MV-4-11 (cell line): Measurements from ENCODE around the gene ATG2A.

ENCODE experiments used
- DNase-seq: peaks from one replicate; lab custom pipeline; 2025; lab: John Stamatoyannopoulos, UW

The ATG2A gene

DNA sequence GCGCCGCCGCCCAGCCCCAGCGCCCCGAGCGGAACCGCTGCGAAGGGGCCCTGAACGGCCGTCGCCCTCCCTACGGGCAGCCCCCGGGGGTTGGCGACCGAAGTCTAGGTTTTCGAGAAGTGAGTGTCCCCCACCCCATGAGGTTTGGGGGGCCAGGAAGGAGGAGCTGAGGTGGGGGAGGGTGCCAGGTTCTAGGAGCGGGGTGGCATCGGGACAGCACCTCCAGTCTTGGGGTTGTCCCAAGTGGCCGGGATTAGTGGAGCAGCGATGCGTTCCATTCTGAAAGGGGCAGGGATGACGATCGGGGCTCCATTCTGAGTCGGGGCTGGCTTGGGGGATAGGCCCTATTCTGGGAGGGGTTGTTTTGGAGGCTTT is 7.9 kb upstream of the ATG2A start:
- DNase-seq = no peak

DNA sequence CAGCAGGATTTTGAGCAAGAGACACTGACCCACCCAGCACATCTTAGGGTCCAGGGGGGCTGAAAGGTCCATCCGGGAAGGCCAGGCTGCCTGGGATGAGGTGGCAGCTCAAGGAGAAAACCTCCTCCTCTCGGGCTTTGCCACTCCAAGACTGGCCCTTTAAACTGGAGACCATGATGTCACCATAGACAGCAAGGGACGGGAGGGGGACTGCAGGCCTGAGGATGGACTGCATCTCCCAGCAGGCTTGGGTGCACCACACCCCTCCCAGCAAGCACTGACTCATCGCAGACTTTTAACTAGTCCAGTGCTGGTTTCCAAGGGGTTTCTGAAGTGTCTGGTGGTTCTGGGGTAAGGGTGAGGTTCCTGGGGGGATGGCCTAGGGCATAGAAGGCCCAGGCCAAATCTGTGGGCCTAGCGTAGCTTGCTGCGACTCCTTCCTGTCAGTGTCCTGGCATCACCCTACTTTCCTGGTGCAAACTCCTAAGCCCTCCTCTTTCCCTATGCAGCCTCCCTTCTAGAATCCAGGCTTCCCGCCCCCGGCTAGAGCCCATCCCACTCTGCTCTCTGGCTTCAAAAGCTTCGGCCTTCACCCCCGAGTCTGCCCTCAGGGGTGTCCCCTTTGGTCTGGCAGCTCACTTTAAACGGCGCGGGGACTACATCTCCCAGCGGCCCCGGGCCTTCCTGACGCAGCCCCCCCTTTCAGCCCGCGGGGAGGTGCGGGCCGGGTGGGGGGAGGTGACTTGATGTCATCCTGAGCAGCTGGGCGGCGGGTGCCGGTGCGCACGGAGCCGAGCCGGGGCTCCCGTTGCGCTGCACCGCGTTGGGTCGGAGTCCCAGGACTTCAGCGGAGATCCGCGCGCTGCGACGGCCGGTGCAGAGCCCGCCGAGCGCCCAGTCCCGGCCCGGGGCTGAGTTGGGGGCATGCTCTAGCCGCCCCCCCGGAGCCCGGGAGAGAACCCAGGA is 7.2 kb upstream of the ATG2A start, which contains the start of gene PPP2R5B:
PPP2R5B (plus strand) TSS at position 746 of the 966 bp plus-strand sequence. CDS start 1,046 bp downstream, outside the sequence.
- DNase-seq = peak; percentile 93

DNA sequence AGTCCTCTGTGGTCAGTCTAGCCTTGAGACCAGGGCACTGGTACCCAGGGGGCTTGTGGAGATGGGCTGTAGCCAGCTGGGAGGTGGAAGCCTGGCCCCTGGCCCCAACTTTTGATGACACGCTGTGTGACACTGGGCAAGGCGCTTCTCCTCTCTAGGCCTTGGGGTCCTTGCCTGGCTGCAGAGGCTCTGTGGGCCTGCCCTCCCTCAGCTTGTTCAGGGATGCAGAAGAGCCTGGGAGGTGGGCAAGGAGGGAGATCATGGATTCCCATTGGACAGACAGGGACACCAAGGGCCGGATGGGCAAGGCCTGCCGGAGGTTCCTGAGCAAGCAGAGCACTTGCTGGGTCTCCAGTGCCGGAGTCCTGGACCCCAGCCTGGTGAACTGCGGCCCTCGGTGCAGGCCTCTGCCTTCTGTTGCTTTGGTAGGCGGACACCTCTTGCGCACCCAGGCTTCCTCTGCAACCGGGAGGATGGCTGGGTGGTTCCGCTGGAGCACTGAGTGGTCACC is 6.2 kb upstream of the ATG2A start:
- no peak for DNase-seq

DNA sequence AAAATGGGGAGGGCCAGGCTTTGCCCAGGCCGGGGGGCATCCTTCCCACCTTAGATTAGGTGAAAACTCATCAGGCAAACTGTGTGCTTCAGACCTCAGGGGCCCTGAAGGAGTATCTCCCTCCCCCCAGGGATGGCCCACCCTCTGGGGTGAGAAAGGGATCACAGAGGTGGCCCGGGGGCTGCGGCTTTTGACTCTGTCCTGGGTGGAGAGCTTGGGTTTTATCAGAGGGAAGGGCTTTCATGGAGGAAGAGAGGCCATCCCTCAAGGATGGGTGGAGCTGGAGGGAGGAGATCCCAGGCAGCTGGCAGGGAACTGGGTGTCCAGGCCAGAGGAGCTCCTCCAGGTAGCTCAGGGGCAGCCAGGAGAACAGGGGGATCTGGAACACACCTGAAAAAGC is 4.4 kb upstream of the ATG2A start:
- no peak for DNase-seq

DNA sequence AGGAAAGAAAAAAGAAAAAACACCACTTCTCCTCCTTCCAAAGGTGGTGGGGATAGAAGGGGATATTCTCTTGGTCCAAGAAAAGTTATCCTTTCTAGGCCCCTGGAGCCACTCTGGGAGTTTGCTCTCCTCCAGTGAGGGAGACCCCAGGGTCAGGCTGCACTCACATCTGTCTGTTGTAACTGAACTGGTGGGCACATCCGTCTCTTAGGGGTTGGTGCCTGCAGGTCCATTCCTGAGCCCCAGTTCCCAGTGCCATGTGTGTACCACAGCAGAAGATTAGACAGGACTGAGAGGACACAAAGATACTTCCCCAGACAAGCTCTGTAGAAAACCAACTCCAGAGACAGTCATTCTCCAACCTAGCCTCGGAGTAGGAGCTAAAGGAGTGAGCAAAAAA is 3.1 kb upstream of the ATG2A start:
- DNase-seq = no peak

DNA sequence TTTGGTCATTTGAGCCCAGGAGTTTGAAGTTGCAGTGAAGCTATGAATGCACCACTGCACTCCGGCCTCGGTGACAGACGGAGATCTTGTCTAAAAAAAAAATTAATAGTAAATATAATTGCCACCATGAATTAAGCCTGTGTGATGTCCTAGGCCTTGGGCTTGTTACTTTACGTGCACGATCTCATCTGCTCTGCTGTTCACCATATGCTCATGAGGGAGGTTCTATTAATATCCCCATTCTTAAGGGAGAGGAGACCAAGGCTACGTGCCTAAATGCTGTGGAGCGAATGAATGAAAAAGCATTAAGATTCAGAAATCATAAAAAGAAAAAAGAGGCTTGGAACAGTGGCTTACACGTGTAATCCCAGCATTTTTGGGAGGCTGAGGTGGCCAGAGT is 2.6 kb upstream of the ATG2A start:
- DNase-seq = no peak

DNA sequence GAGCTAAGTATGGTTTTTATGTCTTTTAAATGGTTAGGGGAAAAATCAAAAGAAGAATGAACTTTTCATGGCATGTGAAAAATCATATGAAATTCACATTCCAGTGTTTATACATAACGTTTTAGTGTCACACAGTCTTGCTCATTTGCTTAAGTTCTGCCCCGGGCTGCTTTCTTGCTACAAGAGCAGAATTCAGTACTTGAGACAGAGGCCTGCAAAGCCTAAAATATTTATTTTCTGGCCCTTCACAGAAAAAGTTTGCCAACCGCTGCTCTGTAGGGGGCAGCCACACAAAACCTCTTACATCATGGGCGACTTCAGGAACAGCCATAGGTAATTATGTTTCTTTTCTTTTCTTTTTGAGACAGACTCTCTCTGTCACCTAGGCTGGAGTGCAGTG is 1.0 kb upstream of the ATG2A start:
- DNase-seq = peak; percentile 63

DNA sequence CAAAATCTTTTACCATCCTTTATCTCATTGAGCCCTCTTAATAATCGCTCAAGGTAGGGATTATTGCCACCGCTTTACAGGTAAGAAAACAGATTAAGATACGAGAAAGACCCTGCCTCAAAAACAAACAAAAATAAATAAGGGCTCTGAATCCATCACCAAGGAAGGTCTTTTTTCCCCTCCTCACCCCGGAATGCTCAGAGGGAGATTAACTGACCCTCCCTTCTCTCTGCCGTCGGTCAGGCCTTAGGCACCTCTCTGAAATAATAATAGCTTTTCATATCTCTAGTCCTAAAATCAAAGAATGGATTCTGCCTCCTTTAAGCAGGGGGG is 620 bp upstream of the ATG2A start:
- no peak for DNase-seq

DNA sequence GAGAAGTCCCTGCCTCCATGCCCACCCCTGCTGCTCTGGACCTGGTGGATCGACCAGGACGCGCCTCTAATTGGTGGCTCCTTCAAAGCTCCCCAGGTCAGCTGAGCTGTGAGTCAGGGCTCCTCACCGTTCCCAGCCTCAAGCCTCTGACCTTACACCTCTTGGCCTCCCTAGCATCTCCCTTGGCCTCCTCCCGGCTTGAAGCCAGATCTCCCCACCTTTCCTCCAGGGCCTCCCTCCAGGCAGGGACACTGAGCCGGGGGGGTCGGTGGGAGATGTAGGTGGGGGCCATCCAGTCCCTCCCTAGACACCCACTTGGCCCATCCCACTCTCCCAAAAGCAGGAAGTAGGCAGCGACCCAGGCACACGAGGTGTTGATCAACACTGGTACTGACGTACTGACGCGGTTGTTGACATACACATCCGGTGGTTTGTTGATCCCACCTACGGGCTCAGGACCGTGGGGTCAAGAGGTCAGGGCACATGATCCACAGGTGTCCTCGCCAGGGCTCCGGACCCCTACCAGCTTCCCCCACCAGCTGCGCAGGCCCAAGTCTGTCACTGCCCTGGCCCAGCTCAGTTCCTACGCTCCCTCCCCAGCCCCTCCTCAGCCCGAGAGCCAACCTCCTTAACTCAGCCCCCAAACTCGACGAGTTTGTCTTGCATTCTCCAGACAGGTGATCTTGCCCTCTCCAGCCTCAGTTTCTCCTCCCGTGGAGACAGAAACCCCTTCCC is 802 bp downstream of the ATG2A start:
- DNase-seq = peak; percentile 51

DNA sequence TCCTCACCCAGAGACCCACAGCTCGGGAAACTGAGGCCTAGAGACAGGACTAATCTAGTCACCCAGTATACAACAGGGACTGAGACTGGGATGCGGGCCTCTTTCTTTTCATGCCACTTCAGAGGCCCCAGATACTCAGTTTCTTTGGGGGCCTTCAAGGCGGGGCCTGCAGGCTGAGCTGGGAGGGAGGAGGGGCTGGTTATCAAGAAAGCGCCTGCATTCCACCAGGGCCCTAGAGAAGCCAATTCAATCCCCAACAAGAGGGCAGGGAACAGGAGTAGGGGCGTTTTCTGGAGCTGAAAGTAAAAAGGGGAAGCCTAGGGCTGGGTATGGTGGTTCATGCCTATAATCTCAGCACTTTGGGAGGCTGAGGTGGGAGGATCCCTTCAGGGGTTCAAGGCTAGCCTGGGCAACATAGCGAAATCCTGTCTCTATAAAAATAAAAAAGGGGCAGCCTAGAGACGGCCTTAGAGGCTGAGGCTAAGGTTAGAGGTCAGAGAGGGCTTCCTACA is 1.6 kb downstream of the ATG2A start:
- DNase-seq = peak; percentile 29

DNA sequence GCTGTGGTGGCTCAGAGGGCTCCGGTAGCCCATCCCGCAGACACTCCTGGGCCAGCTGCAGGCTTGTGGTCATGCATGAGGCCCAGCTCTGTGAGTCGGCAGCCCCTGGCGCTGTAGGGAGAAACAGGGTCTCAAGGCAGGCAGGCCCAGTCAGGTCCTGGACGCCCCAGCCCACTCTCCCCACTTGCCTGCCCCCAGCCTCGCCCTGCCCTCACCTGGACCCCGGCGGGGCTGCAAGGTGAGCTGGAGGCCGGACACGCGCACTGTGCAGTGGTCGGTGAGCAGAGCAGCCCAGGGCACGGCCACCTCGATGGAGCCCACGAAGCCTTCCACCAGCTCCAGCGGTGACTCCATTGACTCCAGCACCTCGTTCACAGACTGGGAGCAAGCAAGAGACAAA is 2.9 kb downstream of the ATG2A start:
- DNase-seq = no peak

DNA sequence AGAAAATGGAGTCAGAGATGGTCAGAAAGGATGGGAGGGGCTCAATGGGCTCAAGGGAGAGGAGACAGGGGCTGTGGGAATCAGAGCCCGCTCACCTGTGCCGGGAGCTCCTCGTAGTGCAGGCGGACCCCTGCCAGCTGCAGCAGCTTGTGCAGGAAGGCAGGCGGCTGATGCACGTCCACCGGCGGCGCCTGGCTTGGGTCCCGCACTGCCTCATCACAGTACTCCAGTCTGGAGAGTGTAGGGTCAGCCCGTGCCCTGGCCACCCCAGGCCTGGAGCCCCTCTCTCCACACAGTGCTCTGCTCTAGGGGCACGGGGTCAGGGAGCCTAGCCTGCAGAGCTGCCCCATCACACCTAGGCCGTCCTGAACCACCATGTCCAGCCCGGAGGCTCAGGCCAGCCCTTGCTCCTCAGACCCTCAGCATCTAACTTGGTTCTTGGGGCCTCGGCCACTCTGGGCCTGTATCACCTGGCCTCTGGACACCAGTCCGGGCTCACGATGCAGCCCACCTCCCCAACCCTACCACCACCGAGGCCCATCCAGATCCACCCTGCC is 3.8 kb downstream of the ATG2A start:
- DNase-seq = no peak

DNA sequence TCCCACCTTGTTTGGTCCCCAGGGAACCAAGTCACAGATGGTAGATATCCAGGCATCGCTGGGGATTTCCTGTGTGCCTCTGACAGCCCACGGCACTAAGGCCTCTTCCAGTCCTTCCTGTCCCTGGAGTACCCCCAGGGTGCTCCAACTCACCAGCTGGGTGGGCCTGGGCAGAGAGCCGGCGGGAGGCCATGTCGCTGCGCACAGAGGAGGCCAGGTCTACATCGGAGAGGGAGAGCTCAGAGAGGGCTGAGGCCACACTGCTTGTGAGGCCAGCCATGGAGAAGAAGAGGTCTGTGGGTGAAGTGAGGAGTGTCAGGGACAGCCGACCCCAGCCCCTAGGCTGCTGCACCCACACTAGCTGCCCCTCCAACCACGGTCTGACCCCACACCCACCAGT is 5.3 kb downstream of the ATG2A start:
- no peak for DNase-seq

DNA sequence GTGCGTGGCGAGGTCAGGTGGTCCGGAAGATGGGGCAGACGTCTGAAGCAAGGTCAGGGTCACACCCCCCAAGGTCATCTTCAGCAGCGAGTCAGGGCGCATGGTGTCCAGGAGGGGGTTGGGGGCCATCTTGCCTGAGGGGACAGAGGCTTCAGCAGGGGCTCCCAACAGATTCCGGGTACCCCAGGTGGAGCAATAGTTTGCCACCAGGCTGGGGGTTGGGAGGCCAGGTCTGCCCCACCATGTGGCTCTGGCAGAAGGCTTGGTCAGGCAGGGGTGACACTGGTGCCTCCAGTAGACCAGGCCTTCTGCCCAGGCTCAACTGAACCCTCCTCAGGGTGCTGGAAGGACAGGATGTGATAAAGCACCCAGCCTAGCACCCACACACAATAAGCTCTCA is 5.9 kb downstream of the ATG2A start:
- DNase-seq = no peak

DNA sequence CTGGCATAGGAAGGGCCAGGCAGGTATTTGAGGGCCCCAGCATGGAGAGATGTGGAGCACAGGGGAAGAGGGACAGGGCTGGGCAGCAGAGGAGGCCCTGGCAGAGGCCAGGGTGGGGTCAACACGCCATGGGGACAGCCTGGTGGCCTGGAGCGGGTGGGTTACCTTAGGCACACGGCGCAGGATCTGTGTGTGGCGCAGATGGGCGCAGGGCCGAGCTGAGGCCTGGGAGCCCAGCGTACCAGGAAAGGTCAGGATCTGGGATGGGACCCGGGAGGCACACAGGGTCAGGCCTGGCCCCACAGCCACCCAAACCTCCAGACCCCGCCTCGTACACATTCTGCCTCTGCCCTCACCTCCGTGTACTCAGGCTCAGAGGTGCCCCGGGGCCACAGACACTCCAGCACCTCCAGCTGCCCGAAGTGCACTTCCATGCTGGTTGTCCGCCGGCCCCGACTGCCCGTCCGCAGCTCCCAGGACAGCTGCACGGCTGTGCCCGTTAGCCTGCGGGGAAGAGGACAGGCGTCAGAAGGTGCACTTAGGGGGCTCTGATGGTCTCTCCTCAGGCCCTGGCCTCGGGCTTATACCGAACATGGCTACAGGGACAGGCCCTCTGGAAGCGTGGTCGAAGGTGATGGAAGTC is 6.4 kb downstream of the ATG2A start:
- DNase-seq = no peak

DNA sequence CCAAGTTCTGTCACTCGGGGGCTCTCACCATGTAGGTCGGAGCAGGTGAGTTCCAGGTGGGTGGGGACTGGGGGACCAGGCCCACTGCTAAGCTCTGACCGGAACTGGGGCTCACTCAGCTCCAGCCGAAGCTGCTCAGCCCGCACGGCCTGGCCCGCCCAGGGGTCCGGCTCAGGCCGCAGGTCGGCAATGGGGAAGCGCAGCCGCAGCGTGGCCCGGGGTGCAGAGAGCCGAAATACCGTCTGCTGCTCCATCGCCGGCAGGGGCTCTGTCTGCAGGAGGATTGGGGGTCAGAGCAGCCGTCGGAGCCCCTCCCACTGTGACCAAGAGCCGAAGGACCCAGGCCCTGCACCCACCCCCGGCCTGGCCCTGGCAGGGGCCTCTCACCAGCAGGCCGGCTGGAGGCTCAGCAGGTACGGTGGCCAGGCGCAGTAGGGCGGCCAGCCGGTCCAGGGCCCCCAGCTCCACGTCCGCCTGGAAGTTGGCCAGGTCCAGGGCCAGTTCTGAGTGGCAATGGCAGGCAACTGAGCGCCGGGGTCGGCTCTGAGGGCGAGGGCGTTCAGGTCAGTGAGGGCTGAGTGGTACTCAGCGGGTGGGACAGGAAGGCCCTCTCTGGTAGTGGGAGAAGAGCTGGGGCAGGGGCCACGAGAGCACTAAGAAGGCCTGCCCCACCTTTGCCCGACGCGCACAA is 7.2 kb downstream of the ATG2A start:
- DNase-seq = no peak

DNA sequence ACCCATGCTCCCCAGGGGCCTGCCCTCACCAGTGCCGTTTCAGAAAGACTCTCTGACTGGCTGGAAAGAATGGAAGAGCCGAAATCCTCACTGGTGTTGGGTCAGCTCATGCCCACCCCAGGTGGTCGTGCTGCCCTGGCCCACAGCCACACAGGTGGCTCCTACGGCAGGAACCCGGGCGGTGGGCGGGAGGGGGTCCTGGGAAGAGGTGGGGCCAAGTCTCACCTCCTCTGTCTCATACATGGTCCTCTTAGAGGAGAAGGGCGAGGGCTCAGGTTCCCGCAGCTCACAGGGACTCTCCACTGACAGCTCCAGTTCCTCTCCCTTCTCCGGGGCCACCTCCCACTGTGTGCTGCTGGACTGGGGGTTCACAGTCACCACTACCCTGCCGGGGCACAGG is 8.2 kb downstream of the ATG2A start:
- no peak for DNase-seq

DNA sequence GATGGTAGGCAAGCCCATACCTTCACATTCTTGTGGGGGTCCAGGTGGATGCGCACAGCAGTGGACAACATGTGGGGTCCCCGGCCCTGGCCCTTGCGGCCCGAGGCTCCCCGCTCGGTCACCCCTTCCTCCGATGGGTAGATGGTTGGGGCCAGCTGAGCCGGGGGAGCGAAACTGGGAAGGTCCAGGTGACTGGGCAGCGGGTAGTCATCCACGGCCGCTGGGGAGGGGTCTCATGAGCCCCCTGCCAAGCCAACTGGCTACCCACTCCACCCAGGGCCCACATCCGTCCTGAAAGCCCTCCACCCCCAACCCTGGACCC is 10.7 kb downstream of the ATG2A start:
- no peak for DNase-seq

DNA sequence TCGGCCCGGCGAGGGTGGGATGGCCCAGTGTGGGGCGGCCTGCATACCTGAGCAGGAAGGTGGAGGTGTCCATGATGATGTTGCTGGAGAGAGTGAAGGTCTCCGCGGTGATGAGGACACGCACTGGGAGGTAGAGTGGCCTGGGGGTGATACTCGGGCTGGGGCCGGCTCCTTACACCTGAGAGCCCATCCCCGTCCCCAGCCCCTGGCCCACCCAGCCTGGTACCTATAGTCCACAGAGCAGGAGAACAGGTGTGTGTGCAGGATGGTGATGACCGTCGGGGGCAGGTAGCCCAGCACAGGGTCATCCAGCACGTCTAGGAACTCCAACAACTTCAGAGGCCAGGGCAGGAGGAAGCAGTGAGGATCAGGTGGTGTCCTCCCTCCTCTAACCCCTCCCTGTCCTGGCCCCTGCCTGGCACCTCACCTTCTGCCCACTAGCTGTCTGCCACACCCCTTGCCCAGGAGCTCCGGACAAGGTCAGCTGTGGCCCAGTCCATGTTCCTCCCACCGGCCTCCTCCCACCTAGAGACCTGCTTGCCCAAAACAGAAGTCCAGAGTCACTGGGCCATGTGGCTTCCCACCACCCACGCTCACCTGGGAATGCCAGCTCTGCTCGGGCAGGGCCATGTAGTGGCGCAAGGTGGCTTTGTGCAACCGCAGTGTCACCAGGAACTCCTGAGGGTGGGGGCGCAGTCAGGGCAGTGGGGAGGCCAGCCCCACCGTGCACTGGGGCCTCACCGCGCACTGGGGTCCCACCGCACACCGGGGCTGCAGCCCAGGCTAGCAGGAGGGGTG is 11.3 kb downstream of the ATG2A start:
- DNase-seq = no peak

DNA sequence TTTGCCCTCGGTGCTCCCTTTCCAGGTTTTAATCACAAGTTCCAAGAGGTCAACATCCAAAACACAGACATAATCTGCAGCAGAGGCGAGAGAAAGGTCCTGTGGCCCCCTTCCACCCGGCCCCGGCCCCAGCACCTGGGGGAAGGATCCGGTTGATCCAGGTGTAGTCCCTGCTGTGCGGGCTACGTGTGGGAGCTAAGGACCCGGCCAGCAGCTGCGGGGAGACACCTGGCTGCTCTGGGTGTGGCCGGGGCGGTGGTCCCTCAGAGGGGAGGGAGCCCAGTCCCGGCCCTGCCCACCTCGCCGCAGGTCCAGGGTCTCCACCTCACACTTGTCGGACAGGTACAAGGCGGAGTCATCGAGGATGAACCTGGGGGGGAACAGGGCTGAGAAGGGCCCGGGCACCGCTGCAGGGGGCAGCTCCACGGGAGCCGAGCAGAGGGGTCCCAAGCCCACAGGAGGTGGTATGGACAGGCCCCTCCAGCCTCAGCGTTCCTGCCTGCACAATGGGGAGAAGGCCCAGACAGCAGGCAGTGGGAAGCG is 13.6 kb downstream of the ATG2A start:
- no peak for DNase-seq
